ENCODE measurements around the gene PRDM16.

The PRDM16 gene

GRCh38 chr1:3462356-3463012 lies 393.5 kb downstream of the PRDM16 start:
- Histone ChIP-seq H3K27ac (ENCODE audit: low read length) (no peak overlapping the region), H3K36me3 (ENCODE audit: insufficient read depth, low read length) (no peaks in the 10 kb centered on the region), H3K9me3 (ENCODE audit: insufficient read depth, low read length, severe bottlenecking) (no peaks in the 10 kb centered on the region), H3K4me1 (ENCODE audit: insufficient read depth, low read length) (no peaks in the 10 kb centered on the region), H3K4me2 (ENCODE audit: insufficient read depth, low read length) (no peak overlapping the region), H3K27me3 (ENCODE audit: insufficient read depth, low read length, poor library complexity) (peaks cover 6% of the 10 kb centered on the region), H3K9ac (ENCODE audit: low read depth, low read length) (no peak overlapping the region), H3K79me2 (ENCODE audit: insufficient read depth, low read length) (no peaks in the 10 kb centered on the region), H2AFZ (ENCODE audit: low read depth, low read length) (no peak overlapping the region), H3K4me3 (ENCODE audit: low read depth in 1 of 2, low read length in 2 of 2) (no peak overlapping the region), H4K20me1 (ENCODE audit: insufficient read depth, low read length) (peaks cover 4% of the 10 kb centered on the region)
- ATAC-seq (ENCODE audit: insufficient read depth, low read depth) (no peak), DNase-seq (no peak)
- no peak for TF ChIP-seq CTCF (IDR thresholded peaks at IDR 0.05; ENCODE audit: borderline replicate concordance, extremely low read depth, low read length, poor library complexity, severe bottlenecking)
- no peak for TF ChIP-seq EZH2 (IDR thresholded peaks at IDR 0.05; ENCODE audit: borderline replicate concordance, low read depth, low read length, severe bottlenecking)

- H3K27ac ChIP-seq (ENCODE audit: low read length) = no peak overlapping the region
- TF ChIP-seq CTCF (IDR thresholded peaks at IDR 0.05; ENCODE audit: borderline replicate concordance, extremely low read depth, low read length, poor library complexity, severe bottlenecking) (no peak), EZH2 (IDR thresholded peaks at IDR 0.05; ENCODE audit: borderline replicate concordance, low read depth, low read length, severe bottlenecking) (no peak)
- H3K79me2 ChIP-seq (ENCODE audit: insufficient read depth, low read length) = no peaks in the 10 kb centered on the region
- no peaks in the 10 kb centered on the region for H3K9me3 ChIP-seq (ENCODE audit: insufficient read depth, low read length, severe bottlenecking)
- no peak for ATAC-seq (ENCODE audit: insufficient read depth, low read depth)
- no peak overlapping the region for H3K9ac ChIP-seq (ENCODE audit: low read depth, low read length)
- no peak overlapping the region for H3K4me3 ChIP-seq (ENCODE audit: low read depth in 1 of 2, low read length in 2 of 2)
- H3K4me1 ChIP-seq (ENCODE audit: insufficient read depth, low read length) = no peaks in the 10 kb centered on the region
- H3K36me3 ChIP-seq (ENCODE audit: insufficient read depth, low read length) = no peaks in the 10 kb centered on the region
- H4K20me1 ChIP-seq (ENCODE audit: insufficient read depth, low read length) = peaks cover 2% of the 10 kb centered on the region
- DNase-seq = no peak
- H3K4me2 ChIP-seq (ENCODE audit: insufficient read depth, low read length) = no peak overlapping the region
- no peak overlapping the region for H2AFZ ChIP-seq (ENCODE audit: low read depth, low read length)
- peaks cover 6% of the 10 kb centered on the region for H3K27me3 ChIP-seq (ENCODE audit: insufficient read depth, low read length, poor library complexity)
These were observed 394.0 kb downstream of the PRDM16 start for GRCh38 chr1:3463013-3463385.

DNA sequence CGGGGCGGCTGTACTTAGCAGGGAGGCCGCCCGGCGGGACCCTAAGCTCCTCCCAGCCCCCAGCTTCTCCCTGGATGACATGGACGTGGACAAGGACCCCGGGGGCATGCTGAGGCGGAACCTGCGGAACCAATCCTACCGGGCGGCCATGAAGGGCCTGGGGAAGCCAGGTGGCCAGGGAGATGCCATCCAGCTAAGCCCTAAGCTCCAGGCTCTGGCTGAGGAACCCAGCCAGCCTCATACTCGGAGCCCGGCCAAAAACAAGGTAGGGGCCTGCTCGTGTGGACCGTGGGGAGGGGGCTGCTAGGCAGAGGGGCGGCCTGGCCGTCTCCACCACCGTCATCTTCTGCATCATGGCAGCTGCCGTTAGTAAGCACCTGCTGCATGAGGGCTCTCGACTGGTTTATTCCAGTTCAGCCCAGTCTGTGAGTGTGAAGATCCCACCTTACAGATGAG lies 394.4 kb downstream of the PRDM16 start:
- TF ChIP-seq CTCF (IDR thresholded peaks at IDR 0.05; ENCODE audit: borderline replicate concordance, extremely low read depth, low read length, poor library complexity, severe bottlenecking) (no peak), EZH2 (IDR thresholded peaks at IDR 0.05; ENCODE audit: borderline replicate concordance, low read depth, low read length, severe bottlenecking) (no peak)
- H3K4me1 ChIP-seq (ENCODE audit: insufficient read depth, low read length) = no peaks in the 10 kb centered on the region
- H3K9ac ChIP-seq (ENCODE audit: low read depth, low read length) = no peak overlapping the region
- H3K27me3 ChIP-seq (ENCODE audit: insufficient read depth, low read length, poor library complexity) = peaks cover 6% of the 10 kb centered on the region
- no peak overlapping the region for H3K27ac ChIP-seq (ENCODE audit: low read length)
- no peaks in the 10 kb centered on the region for H3K36me3 ChIP-seq (ENCODE audit: insufficient read depth, low read length)
- H2AFZ ChIP-seq (ENCODE audit: low read depth, low read length) = no peak overlapping the region
- DNase-seq (no peak), ATAC-seq (ENCODE audit: insufficient read depth, low read depth) (no peak)
- H3K4me3 ChIP-seq (ENCODE audit: low read depth in 1 of 2, low read length in 2 of 2) = no peak overlapping the region
- H4K20me1 ChIP-seq (ENCODE audit: insufficient read depth, low read length) = no peaks in the 10 kb centered on the region; the same call in none of the 2 replicates
- H3K9me3 ChIP-seq (ENCODE audit: insufficient read depth, low read length, severe bottlenecking) = no peaks in the 10 kb centered on the region
- no peak overlapping the region for H3K4me2 ChIP-seq (ENCODE audit: insufficient read depth, low read length)
- no peaks in the 10 kb centered on the region for H3K79me2 ChIP-seq (ENCODE audit: insufficient read depth, low read length)
